ENCODE results near the gene RIC3.

GRCh38 chr11:8204025-8204424 lies 35.2 kb upstream of the RIC3 start:
- no peak for TF ChIP-seq CTCF (IDR thresholded peaks at IDR 0.05; ENCODE audit: low read depth, low read length)
- no peak for TF ChIP-seq MAX (IDR thresholded peaks at IDR 0.05; ENCODE audit: low read depth, low read length)

Measured in NB4 (cell line).